Ishikawa (cell line): ENCODE measurements around the gene ABCA8.

Experiments used
- CEBPB ChIP-seq: IDR thresholded peaks from 2 replicates; pipeline ENCODE4 v1.6.1; 2012
- CREB1 ChIP-seq: IDR thresholded peaks from 2 replicates; pipeline ENCODE4 v1.6.1; 2012; ENCODE audit warnings: low read depth
- EGR1 ChIP-seq: IDR thresholded peaks from 2 replicates; pipeline ENCODE4 v1.6.1; 2012
- EP300 ChIP-seq: IDR thresholded peaks from 2 replicates; pipeline ENCODE4 v1.6.1; 2012; ENCODE audit warnings: borderline replicate concordance
- FOXM1 ChIP-seq: IDR thresholded peaks from 2 replicates; pipeline ENCODE4 v1.6.1; 2012; ENCODE audit warnings: low read depth, borderline replicate concordance
- MAX ChIP-seq: IDR thresholded peaks from 2 replicates; pipeline ENCODE4 v1.6.1; 2012
- NFIC ChIP-seq: IDR thresholded peaks from 2 replicates; pipeline ENCODE4 v1.6.1; 2012
- RAD21 ChIP-seq: IDR thresholded peaks from 2 replicates; pipeline ENCODE4 v1.6.1; 2012; ENCODE audit warnings: low read depth
- REST ChIP-seq: IDR thresholded peaks from 2 replicates; pipeline ENCODE4 v1.6.1; 2012; ENCODE audit warnings: low read depth, mild to moderate bottlenecking
- TAF1 ChIP-seq: IDR thresholded peaks from 2 replicates; pipeline ENCODE4 v1.6.1; 2012; ENCODE audit warnings: low read depth, mild to moderate bottlenecking
- TCF12 ChIP-seq: IDR thresholded peaks from 2 replicates; pipeline ENCODE4 v1.6.1; 2012; ENCODE audit warnings: low read depth
- TEAD4 ChIP-seq: IDR thresholded peaks from 2 replicates; pipeline ENCODE4 v1.6.1; 2012
- USF1 ChIP-seq: IDR thresholded peaks from 2 replicates; pipeline ENCODE4 v1.6.1; 2012
- YY1 ChIP-seq: IDR thresholded peaks from 2 replicates; pipeline ENCODE4 v1.6.1; 2012; ENCODE audit warnings: low read depth
- ZBTB7A ChIP-seq: IDR thresholded peaks from 2 replicates; pipeline ENCODE4 v1.6.1; 2012; ENCODE audit warnings: low read depth

ABCA8 gene

GRCh38 chr17:68867759-68868516, 87.3 kb downstream of the ABCA8 start:
- TF ChIP-seq RAD21 (no peak), TAF1 (no peak), USF1 (no peak), MAX (no peak), ZBTB7A (no peak), TEAD4 (no peak), EP300 (no peak), CEBPB (no peak), REST (no peak), TCF12 (no peak), FOXM1 (no peak)

GRCh38 chr17:68865584-68865983, 89.6 kb downstream of the ABCA8 start:
- no peak for TF ChIP-seq RAD21

GRCh38 chr17:68863091-68863652, 92.0 kb downstream of the ABCA8 start:
- TF ChIP-seq ZBTB7A (no peak), NFIC (no peak), MAX (no peak), CEBPB (no peak), TAF1 (no peak), USF1 (no peak), TEAD4 (no peak), RAD21 (no peak), TCF12 (no peak), YY1 (no peak), REST (no peak), EGR1 (no peak), CREB1 (no peak), FOXM1 (no peak)

GRCh38 chr17:68861602-68862001, 93.6 kb downstream of the ABCA8 start:
- no peak for TF ChIP-seq TEAD4
- TF ChIP-seq RAD21: no peak
- TF ChIP-seq REST: no peak
- no peak for TF ChIP-seq FOXM1
- TF ChIP-seq EGR1: no peak
- no peak for TF ChIP-seq CEBPB
- no peak for TF ChIP-seq TAF1
- no peak for TF ChIP-seq CREB1
- no peak for TF ChIP-seq MAX
- TF ChIP-seq ZBTB7A: no peak
- TF ChIP-seq EP300: no peak
- TF ChIP-seq TCF12: no peak
- TF ChIP-seq YY1: no peak
- TF ChIP-seq USF1: no peak
- no peak for TF ChIP-seq NFIC
